Measurements from ENCODE around the gene GUK1.

GUK1 gene

DNA sequence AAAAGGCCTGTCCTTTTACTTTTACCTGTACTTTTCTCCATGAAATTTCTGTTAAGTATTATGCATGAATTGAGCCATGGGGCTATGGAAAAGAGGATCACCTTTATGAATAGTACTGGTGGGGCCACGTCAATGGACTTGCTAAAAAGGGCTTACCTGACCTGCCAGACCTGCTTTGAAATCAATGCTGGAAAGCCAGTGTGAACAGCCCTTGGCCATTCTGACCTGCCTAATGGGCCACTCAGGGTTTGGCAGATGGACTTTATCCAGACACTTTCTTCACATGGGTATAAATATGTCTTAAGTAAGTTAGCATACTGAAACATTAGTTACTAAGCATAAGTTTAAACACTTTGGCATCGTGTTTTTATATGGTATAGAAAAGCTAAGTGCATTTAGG lies 8.3 kb upstream of the GUK1 start:
- no peak for DNase-seq

GRCh38 chr1:228134591-228134990 lies 5.5 kb upstream of the GUK1 start:
- no peak for DNase-seq

GRCh38 chr1:228136901-228137300 lies 3.2 kb upstream of the GUK1 start:
- DNase-seq, result peak in 2 of 5 experiments; percentile 38 to 73

- DNase-seq, result peak in 1 of 5 experiments; percentile 7
Measured at GRCh38 chr1:228139406-228139930, 611 bp upstream of the GUK1 start.

GRCh38 chr1:228140724-228141225 lies 696 bp downstream of the GUK1 start:
- DNase-seq, result no peak

DNA sequence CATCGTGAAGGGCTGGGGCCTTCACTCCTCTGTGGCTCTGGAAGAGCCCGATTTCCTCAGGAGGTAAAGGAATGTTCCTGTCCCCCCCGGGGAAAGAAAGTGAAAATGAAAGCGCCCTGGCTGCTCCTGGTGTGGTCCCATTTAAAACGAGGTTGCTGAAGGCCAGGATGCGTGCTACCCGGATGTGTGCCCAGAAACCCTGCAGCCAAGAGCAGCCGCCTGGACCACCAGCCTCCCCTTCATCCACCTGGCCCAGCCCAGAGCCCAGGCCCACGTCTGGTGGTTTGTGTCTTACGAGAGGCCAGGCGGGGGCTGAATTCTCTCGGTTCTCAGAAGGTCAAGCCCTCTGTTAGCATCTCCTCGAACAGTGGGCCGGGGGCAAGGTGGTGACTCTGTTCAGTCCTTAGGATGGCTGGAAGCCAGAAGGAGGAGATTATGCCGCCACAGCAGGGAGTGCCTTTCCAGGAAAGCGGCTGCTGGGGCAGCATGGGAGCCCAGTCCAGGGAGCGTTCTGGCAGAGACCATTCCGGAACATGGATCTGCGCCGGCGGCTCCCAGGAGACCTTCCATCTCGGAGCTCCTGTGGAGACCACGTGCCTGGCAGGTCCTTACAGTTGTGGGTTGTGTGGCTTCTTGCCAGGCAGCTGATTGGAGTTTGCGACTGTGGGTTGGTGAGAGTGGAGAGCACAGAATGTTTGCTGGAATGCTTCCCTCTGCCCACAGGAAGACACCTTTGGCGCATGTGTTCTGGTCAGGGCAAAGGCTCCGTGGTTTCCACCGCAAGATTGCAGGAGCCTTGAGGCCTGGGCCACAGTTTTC lies 1.4 kb downstream of the GUK1 start:
- DNase-seq, result peak in 3 of 5 experiments; percentile 8 to 58 (median 25)

- peak in 2 of 5 experiments; percentile 33 to 34 for DNase-seq
Measured at GRCh38 chr1:228142155-228142691, 2.1 kb downstream of the GUK1 start.

- no peak for DNase-seq
Measured at GRCh38 chr1:228142701-228143136, 2.6 kb downstream of the GUK1 start.

- DNase-seq, result no peak
Measured at GRCh38 chr1:228143480-228144192, 3.6 kb downstream of the GUK1 start.

GRCh38 chr1:228144193-228144992 lies 4.3 kb downstream of the GUK1 start:
- DNase-seq, result no peak

DNA sequence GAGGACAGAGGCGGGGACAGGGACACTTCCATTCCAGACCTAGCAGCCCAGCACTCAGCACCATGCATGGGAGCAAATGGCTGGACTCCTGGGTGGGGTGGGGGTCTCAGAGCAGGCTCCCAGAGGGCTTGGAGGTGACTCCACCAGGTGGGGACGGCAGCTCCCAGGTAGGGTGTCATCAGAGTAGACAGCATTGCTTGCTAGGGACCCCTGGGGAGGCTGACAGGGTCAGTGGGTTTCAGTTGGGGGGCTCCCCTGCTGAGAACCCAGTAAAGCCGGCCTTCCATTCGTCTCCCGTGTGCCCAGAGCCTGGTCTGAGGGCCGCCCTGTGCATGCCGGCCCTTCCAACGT lies 4.9 kb downstream of the GUK1 start:
- no peak for DNase-seq

- DNase-seq, result no peak
Measured at GRCh38 chr1:228145463-228146416, 5.7 kb downstream of the GUK1 start.

GRCh38 chr1:228146417-228147150 lies 6.5 kb downstream of the GUK1 start:
- no peak for DNase-seq

- DNase-seq, result peak in 1 of 5 experiments; percentile 5
Measured at GRCh38 chr1:228147151-228147693, 7.1 kb downstream of the GUK1 start.

DNA sequence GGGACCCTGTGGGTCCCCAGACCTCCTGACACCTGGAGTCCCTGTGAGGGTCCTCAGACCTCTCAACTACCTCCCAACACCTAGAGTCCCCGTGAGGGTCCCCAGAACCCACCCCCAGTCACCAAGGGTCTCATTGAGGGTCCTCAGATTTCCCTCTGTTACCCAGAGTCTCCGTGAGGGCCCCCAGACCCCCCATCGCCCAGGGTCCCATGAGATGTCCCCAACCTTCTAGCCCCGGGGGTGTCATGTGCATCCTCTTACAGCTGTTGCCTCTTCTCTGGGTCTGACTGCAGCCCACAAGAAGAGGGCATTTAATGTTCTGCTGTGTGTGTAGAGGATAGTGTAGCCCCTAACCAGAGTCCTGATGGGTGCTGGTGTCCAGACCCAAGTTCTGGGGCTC lies 7.7 kb downstream of the GUK1 start:
- no peak for DNase-seq

GRCh38 chr1:228148196-228148861 lies 8.2 kb downstream of the GUK1 start:
- peak in 1 of 5 experiments; percentile 10 for DNase-seq

- DNase-seq, result peak in 1 of 5 experiments; percentile 9
Measured at GRCh38 chr1:228148935-228149405, 8.9 kb downstream of the GUK1 start.

DNA sequence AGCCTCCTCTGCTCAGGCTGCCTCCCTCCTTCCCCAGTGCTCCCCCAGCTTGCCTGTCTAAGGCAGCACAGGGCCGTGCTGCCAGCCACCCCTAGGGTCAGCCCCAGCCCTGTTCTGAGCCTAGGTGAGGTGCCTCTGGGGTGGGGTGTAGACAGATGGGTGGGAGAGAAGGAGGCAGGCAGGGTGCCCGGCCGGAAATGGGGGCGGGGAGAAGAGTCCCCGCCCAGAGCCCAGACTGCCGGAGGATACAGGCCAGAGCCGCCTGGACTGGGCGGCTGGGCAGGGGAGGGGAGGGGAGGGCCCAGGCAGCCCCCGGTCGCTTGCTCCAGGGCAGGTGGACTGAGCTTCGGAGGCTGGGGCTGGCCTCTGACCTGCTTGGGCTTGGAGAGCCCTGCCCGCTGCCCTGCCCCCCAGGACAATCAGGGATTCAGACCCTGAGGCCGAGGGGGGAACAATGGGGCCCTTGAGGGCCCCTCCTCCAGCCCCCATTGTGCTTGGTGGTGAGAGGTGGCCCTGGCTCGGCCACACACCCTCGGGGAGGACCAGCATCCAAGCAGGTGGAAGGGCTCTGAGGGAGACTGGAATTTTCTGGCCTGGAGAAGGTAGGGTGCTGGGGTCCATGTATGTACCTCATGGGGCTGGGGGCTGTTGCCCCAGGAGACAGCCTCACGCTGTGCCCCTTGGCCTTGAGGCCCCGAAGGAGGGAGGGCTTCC lies 9.5 kb downstream of the GUK1 start, which contains the start of gene GJC2:
TSS of gene GJC2 (plus strand) at position 525 of the 714 bp plus-strand sequence. CDS start 7,829 bp downstream, outside the sequence.
- DNase-seq, result no peak

GRCh38 chr1:228150120-228150460 lies 10.0 kb downstream of the GUK1 start:
- DNase-seq, result no peak
